Stimulated activated CD8-positive, alpha-beta memory T cell treated with anti-CD3 and anti-CD28 coated beads, Interleukin-4, amount 100 ng/mL, for 1 hour (primary cell): ENCODE results near the gene TTC38.

ENCODE experiments used
- DNase-seq, 2 donors: peaks; one replicate each; pipeline ENCODE4 v3.0.0-alpha.2; 2020; ENCODE audit warnings: low read depth in 2 of 2, low spot score in 1 of 2

TTC38 gene

GRCh38 chr22:46276563-46276962 is 8.8 kb downstream of the TTC38 start:
- no peak for DNase-seq

GRCh38 chr22:46278656-46279645 is 11.1 kb downstream of the TTC38 start:
- no peak for DNase-seq

GRCh38 chr22:46280063-46280817 is 12.4 kb downstream of the TTC38 start:
- no peak for DNase-seq

DNA sequence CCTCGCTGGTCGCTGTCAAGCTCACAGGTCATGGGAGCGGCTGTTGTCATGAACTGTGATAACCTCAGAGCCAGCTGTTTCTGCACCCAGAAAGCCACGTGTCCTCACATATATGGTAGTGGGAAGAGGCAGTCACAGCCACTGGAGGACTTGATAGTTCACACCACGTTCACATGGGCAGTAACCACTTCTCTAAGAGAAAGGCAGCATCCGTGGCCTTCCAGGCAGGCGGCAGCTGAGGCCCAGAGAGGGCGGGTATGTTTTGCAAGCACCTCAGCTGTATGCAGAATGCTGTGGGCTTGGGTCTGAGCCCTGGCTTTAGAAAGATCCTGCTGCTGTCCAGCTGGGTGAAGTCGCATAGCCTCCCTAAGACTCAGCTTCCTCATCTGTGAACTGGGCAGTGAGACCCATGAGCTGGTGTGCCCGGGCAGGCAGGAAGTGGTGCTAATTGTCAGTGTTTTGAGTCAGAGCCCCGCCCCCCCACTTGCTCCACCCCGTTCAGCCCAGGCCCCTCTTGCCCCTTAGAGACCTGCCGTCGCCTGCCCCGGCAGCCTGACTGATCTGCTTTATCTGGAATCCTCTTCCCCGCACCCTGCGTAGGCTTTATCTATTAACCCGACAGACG is 13.3 kb downstream of the TTC38 start:
- DNase-seq, result no peak

- no peak for DNase-seq
Observed at GRCh38 chr22:46281866-46282678, 14.3 kb downstream of the TTC38 start.

DNA sequence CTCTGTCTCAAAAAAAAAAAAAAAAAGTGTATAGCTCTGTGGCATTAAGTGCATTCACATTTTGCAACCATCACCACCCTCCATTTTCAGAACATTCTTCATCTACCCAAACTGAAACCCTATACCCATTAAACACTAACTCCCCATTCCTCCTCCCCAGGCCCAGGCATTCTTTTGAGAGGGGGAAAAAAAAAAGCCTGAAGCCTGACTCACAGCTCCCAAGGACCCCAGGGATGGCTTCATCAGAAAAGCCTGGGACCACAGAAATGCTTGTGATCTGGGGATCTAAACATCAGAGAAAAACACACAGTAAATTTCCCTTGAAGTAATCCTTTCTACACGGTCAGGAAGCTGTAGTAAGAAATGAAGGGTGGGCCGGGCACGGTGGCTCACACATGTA is 18.2 kb downstream of the TTC38 start:
- no peak for DNase-seq

DNA sequence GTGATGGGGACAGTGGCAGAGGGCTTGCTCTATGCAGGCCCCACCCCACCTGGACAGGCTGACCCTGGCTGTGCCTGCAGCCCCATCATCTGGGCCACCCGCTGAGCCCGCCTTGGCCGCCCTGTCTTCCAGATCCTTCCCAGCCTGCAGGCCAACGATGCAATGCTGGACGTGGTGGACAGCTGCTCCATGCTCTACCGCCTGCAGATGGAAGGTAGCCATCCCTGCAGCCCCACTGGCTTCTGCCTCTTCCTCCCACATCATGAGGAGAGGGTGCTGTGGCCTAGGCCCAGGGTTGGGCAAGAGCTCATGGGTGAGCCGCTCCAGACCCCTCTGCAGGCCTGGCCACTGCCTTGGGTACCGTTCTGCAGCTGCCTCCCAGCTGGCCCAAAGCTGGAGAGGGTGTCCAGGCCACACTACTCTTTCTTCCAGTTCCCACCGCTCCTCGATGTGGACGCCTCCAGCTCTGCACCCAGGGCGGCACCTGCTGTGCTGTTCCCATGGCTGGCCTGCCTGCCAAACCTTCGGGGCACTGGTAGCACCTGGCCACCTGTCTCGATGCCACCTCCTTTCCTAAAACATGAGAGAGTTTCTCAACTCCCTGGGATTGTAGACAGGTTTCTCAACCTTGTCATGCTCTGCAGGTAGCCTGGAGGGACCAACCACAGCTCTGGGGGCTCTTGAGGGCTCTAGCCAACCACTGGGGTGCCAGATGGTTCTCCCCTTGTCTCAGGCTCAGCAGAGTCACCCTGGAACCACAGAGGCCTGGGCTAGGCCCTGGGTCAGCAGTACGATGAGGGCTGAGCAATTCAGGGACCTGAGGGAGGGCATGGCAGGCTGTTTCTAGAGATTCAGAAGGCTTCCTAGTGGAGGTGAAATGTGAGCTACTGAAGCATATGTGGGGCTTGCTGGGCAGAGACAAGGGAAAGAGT is 19.4 kb downstream of the TTC38 start:
- no peak for DNase-seq

GRCh38 chr22:46287873-46288751 is 20.3 kb downstream of the TTC38 start:
- DNase-seq, result no peak

GRCh38 chr22:46288846-46289243 is 21.0 kb downstream of the TTC38 start:
- DNase-seq, result no peak

DNA sequence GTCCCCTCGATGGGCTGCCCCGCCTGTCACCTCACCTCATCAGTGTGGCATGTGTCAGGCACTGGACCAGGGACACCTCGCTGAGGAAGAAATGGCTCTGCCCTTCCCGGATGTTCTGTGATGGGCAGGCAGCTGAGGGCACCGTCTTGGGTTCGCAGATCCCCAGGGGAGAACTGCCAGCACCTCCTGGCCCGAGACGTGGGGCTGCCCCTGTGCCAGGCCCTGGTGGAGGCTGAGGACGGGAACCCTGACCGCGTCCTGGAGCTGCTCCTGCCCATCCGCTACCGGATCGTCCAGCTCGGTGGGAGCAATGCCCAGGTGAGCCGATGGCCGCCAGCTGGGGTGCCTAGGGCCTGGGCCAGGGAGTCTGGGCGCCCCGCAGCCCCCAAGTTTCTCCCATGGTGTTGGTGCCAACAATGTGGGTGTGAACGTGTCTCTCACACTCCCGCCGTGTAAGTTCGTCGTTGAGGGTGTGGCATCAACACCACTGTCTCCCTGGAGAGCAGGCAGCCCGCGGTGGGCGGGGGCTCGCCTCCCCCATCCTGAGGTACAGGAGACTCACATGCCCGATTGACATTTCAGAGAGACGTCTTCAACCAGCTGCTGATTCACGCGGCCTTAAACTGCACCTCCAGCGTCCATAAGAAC is 21.6 kb downstream of the TTC38 start:
- no peak for DNase-seq

DNA sequence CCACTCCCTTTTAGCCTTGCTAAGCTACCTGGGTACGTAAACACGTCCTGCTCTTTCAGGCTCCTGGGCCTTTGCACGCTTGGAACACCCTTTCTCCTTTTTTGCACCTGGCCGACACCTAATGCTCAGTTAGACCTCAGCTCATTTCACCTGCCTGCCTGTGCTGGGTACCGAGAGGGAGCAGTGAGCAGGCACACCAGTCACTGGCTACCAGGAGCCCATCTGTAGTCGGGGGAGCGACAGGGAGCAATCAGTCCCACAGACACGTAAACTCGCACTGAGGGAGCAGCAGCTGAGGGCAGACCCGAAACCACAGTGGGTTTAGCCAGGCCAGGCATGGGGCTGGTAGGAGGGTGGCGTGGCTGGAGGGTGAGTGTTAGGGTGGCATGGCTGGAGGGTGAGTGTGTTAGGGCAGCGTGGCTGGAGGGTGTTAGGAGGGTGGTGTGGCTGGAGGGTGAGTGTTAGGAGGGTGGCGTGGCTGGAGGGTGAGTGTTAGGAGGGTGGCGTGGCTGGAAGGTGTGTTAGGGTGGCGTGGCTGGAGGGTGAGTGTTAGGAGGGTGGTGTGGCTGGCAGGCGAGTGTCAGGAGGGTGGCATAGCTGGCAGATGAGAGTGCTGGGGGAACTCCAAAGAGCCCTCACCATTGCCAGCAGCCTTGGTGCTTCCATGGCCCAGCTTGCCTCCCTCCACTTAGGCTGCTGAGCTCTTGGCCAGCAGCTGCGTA is 22.5 kb downstream of the TTC38 start:
- DNase-seq, result no peak

DNA sequence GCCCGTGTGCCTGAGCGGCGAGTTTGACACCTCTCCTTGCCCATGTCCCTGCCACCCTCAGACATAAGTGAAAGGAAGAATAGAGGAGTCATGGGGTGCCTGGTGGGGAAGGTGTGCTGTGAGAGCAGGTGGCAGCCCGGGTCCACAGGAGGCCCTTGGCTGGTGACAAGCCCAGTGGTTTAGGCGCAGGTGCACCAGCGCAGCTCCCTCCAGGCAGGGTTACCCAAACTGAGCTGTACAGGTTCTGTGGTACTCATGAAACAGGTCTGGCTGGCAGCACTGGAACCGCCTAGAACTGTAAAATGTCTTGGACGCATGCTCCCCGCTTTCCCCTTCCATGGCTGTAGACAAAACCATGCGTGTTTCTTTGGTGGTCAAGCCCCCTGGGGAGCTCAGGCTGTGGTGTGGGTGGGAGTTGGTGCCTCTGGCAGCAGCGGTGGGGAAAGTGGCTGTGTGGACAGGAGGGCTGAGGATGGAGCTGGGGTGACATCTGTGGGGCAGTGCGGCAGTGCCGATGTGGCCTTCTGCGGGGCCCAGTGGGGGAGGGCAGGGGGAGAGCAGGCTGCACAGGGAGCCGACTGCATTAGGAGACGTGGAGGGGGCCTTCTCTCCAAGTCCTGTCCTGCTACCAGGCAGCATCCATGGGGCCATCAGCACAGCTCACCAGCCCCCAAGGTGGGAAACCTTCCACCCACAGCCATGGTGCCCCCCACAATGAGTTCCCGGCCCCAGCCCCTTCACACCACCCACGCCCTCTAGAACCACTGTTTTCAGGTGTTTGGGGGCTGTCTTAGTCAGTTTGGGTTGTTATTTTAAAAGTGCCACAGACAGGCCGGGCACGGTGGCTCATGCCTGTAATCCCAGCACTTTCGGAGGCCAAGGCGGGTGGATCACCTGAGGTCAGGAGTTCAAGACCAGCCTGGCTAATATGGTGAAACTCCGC is 23.3 kb downstream of the TTC38 start:
- DNase-seq, result no peak

- no peak for DNase-seq
Observed at GRCh38 chr22:46292173-46292572, 24.4 kb downstream of the TTC38 start.

- no peak for DNase-seq
Observed at GRCh38 chr22:46292732-46293131, 24.9 kb downstream of the TTC38 start.

- DNase-seq, result no peak
Observed at GRCh38 chr22:46293577-46294260, 25.9 kb downstream of the TTC38 start.

GRCh38 chr22:46294784-46295183 is 27.0 kb downstream of the TTC38 start:
- no peak for DNase-seq
